ENCODE data around the gene ZC2HC1C.

ZC2HC1C gene

GRCh38 chr14:75060420-75060819 lies 9.0 kb upstream of the ZC2HC1C start:
- no peak overlapping the region for H2AFZ ChIP-seq (ENCODE audit: low read depth, low read length, severe bottlenecking)
- no peaks in the 10 kb centered on the region for H3K9me2 ChIP-seq (replicated peaks; ENCODE audit: insufficient read depth, low read length)
- peaks cover 27% of the 10 kb centered on the region for H3K36me3 ChIP-seq (ENCODE audit: low read length)
- TF ChIP-seq CTCF (IDR thresholded peaks at IDR 0.05; ENCODE audit: insufficient read depth, low read length, poor library complexity, severe bottlenecking) = no peak
- no peak for TF ChIP-seq EZH2phosphoT487 (conservative IDR thresholded peaks at IDR 0.05; ENCODE audit: low read length)
- H3K27me3 ChIP-seq (ENCODE audit: low read length) = no peaks in the 10 kb centered on the region
- H3F3A ChIP-seq (ENCODE audit: insufficient read depth) = peaks cover 2% of the 10 kb centered on the region; the same call in 1 of the 2 replicates
- H4K20me1 ChIP-seq (ENCODE audit: low read depth, low read length) = no peaks in the 10 kb centered on the region
- no peaks in the 10 kb centered on the region for H3K9me3 ChIP-seq (ENCODE audit: insufficient read depth, low read length)
- H3K79me2 ChIP-seq (ENCODE audit: insufficient read depth, low read length) = peaks cover 34% of the 10 kb centered on the region
- no peak overlapping the region for H3K4me2 ChIP-seq (ENCODE audit: low read depth, low read length, poor library complexity, severe bottlenecking)
- H3K27ac ChIP-seq (ENCODE audit: low read depth, low read length) = no peak overlapping the region
- H3K4me3 ChIP-seq (ENCODE audit: insufficient read depth, low read length, poor library complexity, severe bottlenecking) = no peak overlapping the region
- no peak overlapping the region for H3K9ac ChIP-seq (ENCODE audit: low read length)

GRCh38 chr14:75063013-75063412 lies 6.4 kb upstream of the ZC2HC1C start:
- no peaks in the 10 kb centered on the region for H3K9me3 ChIP-seq (ENCODE audit: insufficient read depth, low read length)
- peak overlapping the region; percentile 60 for H3K27ac ChIP-seq (ENCODE audit: low read depth, low read length)
- peaks cover 7% of the 10 kb centered on the region; the same call in 1 of the 2 replicates for H3F3A ChIP-seq (ENCODE audit: insufficient read depth)
- no peak overlapping the region for H2AFZ ChIP-seq (ENCODE audit: low read depth, low read length, severe bottlenecking)
- no peaks in the 10 kb centered on the region for H4K20me1 ChIP-seq (ENCODE audit: low read depth, low read length)
- H3K79me2 ChIP-seq (ENCODE audit: insufficient read depth, low read length) = peaks cover 34% of the 10 kb centered on the region
- H3K27me3 ChIP-seq (ENCODE audit: low read length) = no peaks in the 10 kb centered on the region
- peak overlapping the region; percentile 85 for H3K4me3 ChIP-seq (ENCODE audit: insufficient read depth, low read length, poor library complexity, severe bottlenecking)
- H3K36me3 ChIP-seq (ENCODE audit: low read length) = peaks cover 20% of the 10 kb centered on the region
- TF ChIP-seq EZH2phosphoT487 (conservative IDR thresholded peaks at IDR 0.05; ENCODE audit: low read length) (no peak), CTCF (IDR thresholded peaks at IDR 0.05; ENCODE audit: insufficient read depth, low read length, poor library complexity, severe bottlenecking) (no peak)
- H3K4me2 ChIP-seq (ENCODE audit: low read depth, low read length, poor library complexity, severe bottlenecking) = peak overlapping the region; percentile 64
- peak overlapping the region; percentile 87 for H3K9ac ChIP-seq (ENCODE audit: low read length)
- no peaks in the 10 kb centered on the region for H3K9me2 ChIP-seq (replicated peaks; ENCODE audit: insufficient read depth, low read length)

- H3F3A ChIP-seq (ENCODE audit: insufficient read depth) = peaks cover 7% of the 10 kb centered on the region; the same call in 1 of the 2 replicates
- peak within 1 kb of the TSS; percentile 62 for H2AFZ ChIP-seq (ENCODE audit: low read depth, low read length, severe bottlenecking)
- peaks cover 20% of the 10 kb centered on the region for H3K36me3 ChIP-seq (ENCODE audit: low read length)
- no peaks in the 10 kb centered on the region for H3K27me3 ChIP-seq (ENCODE audit: low read length)
- H3K4me2 ChIP-seq (ENCODE audit: low read depth, low read length, poor library complexity, severe bottlenecking) = peak within 1 kb of the TSS; percentile 64
- peaks cover 37% of the 10 kb centered on the region for H3K79me2 ChIP-seq (ENCODE audit: insufficient read depth, low read length)
- no peaks in the 10 kb centered on the region for H3K9me2 ChIP-seq (replicated peaks; ENCODE audit: insufficient read depth, low read length)
- peak within 1 kb of the TSS; percentile 60 for H3K27ac ChIP-seq (ENCODE audit: low read depth, low read length)
- H3K4me3 ChIP-seq (ENCODE audit: insufficient read depth, low read length, poor library complexity, severe bottlenecking) = peak within 1 kb of the TSS; percentile 85
- H3K9me3 ChIP-seq (ENCODE audit: insufficient read depth, low read length) = no peaks in the 10 kb centered on the region
- H4K20me1 ChIP-seq (ENCODE audit: low read depth, low read length) = no peaks in the 10 kb centered on the region
- TF ChIP-seq CTCF (IDR thresholded peaks at IDR 0.05; ENCODE audit: insufficient read depth, low read length, poor library complexity, severe bottlenecking) = no peak
- no peak for TF ChIP-seq EZH2phosphoT487 (conservative IDR thresholded peaks at IDR 0.05; ENCODE audit: low read length)
- H3K9ac ChIP-seq (ENCODE audit: low read length) = peak within 1 kb of the TSS; percentile 87
Measured at GRCh38 chr14:75063491-75064204, 5.8 kb upstream of the ZC2HC1C start, which contains the start of gene ACYP1. Gene ACYP1, minus strand, starts transcription at chr14:75064024. Its CDS starts 471 bp downstream, at chr14:75063553.

All from SU-DHL-6 (cell line).